AG09319 (cell line): ENCODE results near the gene SLA2.
"Not testable (repeated sequence)": the region's sequence is repeated elsewhere in the genome, so short reads cannot be mapped to it uniquely, and the experiment has no call there.

ENCODE experiments used
- DNase-seq: peaks from one replicate; pipeline ENCODE4 v3.0.0-alpha.2; 2010; ENCODE audit warnings: low read depth; ENCODE audit errors: extremely low read depth
- CTCF ChIP-seq: IDR thresholded peaks from 2 replicates; pipeline ENCODE4 v1.5.1; 2011; ENCODE audit warnings: low read depth, mild to moderate bottlenecking, inconsistent platforms, low read length, moderate library complexity

The SLA2 gene

GRCh38 chr20:36645353-36645752, 643 bp downstream of the SLA2 start:
- TF ChIP-seq CTCF, result no peak
- DNase-seq, result no peak

GRCh38 chr20:36644706-36645095, 1.3 kb downstream of the SLA2 start:
- no peak for DNase-seq
- TF ChIP-seq CTCF, result no peak

GRCh38 chr20:36644032-36644705, 1.8 kb downstream of the SLA2 start:
- DNase-seq, result no peak
- no peak for TF ChIP-seq CTCF

- DNase-seq, result no peak
- no peak for TF ChIP-seq CTCF
Observed at GRCh38 chr20:36642136-36642535, 3.9 kb downstream of the SLA2 start.

GRCh38 chr20:36641506-36641843, 4.5 kb downstream of the SLA2 start:
- TF ChIP-seq CTCF, result no peak
- no peak for DNase-seq

- not testable (repeated sequence) for DNase-seq
Observed at GRCh38 chr20:36638876-36639400, 7.1 kb downstream of the SLA2 start.

- DNase-seq, result no peak
- no peak for TF ChIP-seq CTCF
Observed at GRCh38 chr20:36634342-36634741, 11.7 kb downstream of the SLA2 start.

GRCh38 chr20:36633285-36633772, 12.7 kb downstream of the SLA2 start:
- no peak for DNase-seq
- no peak for TF ChIP-seq CTCF
